ENCODE measurements around the gene NUP133.

GRCh38 chr1:229409616-229410369 lies 98.3 kb downstream of the NUP133 start:
- TF ChIP-seq CTCF (IDR thresholded peaks at IDR 0.05; ENCODE audit: low read depth, low read length, poor library complexity, severe bottlenecking) (no peak), EZH2phosphoT487 (IDR thresholded peaks at IDR 0.05; ENCODE audit: borderline replicate concordance, low read length) (no peak)

All from DOHH2 (cell line).